Measurements from ENCODE around the gene DBNL. TPM values are rescaled to one million over a fixed set of nuclear protein-coding genes. Genes with fewer than 3 reads are reported as not detected.
"Not testable (repeated sequence)": the region's sequence is repeated elsewhere in the genome, so short reads cannot be mapped to it uniquely, and the experiment has no call there.

DBNL gene
- polyA plus RNA-seq, 3 donors, result 69.6 to 75.9 (median 75.1) TPM

DNA sequence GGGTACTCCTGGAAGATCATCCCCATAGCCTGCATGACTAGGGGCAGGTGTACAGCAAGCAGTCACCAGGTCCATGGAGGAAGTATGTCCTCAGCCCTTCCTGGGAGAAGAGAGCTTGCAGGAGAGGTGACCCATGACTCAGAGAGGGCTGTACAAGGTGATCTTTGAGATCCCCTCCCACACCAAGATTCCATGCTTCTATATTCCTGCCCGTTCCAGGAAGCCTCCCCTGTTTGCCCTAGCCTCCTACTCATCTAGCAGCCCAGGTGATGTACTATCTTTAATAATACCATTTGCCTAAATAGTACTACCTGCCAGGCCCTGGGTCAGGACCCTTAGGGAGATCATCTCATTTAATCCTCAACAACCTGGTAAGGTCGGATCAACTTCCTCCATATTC lies 6.6 kb upstream of the DBNL start:
- not testable (repeated sequence) for DNase-seq

DNA sequence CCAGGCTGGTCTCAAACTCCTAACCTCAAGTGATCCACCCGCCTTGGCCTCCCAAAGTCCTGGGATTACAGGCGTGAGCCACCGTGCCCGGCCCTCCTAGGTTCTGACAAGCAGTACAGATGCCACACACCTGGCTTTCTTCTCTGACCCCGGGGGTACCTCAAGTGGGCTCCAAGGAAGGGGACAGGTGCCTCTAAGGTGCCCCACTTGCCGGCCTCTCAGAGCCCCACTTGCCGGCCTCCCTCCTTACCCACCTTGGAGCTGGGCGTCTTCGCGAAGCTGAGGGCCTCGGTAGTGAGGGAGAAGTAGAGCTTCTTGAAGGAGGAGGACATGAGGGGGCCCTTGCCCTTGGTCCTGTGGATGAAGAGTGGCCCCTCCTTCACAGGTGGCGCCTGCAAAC lies 5.9 kb upstream of the DBNL start:
- not testable (repeated sequence) for DNase-seq

DNA sequence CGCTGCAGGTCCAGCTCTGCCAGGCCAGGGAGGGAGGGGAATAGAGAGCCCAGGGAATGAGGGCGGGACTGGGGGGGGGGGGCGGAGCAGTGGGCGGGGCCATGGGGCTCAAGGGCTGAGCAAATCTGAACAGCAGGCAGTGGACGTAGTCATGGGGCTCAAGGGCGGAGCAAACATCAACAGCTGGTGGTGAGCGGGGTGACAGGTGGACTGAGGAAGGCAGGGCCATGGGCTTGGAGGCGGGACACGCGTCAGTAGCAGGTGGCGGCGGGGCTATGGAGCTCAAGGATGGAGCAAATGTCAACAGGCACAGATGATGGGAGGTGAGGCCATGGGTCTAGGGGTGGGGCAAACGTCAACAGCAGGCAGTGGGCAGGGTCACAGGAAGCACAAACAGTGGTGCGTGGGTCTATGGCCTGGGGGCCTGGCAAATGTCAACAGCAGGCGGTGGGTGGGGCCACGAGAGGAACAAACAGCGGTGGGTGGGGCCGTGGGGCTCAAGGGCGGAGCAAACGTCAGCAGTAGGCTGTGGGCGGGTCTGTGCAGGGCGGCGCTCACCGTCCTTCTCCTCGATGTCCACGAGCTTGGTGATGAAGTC lies 5.4 kb upstream of the DBNL start:
- DNase-seq, result not testable (repeated sequence)

DNA sequence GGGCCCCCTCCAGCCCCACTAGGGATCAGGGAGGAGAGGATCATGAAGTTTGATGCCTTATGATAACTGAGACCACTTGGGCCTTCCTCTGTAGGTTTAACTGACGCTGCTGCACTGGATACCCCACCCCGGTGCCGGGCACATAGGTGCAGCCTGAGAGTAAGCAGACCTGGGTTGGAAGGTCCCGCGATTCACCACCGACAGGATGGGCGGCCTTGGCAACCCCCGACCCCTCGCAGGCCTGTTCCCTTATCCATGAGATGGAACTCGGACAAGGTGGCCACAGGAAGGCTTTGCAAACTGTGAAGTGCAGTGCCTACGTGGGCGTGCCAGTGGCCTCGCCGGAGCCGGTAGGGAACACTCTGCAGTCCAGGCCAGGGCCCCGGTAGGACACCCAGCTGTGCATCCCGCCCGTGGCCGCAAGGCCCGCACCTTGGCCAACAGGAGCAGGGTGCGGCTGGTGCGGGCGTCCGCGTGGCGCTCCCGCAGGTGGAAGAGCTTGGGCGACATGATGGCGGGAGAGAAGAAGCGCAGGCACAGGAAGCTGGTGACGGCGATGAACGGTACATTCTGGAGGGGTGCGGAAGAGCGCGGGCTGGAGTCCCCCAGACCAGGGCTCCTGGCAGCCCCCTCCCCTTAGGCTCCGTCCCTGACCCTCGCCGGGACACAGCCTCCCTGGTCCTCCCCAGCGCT lies 4.6 kb upstream of the DBNL start:
- DNase-seq, result not testable (repeated sequence)

DNA sequence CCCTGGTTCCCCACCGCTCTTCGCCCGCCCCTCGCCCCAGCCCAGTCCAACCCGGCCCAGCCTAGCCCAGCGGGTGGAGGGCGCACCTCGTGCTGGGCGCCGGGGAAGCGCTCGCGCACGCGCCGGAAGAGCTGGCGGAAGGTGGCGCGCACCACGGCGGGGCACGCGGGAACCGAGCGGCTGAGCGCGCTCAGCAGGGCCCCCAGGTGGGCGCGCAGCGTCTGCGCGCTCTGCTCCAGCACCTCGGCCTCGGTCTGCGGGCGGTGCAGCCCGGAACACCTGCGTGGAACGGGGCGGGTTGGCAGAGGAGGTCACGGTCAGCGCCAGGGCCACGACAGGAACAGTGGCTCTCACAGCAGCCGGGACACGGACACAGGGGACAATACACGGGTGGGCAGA lies 4.0 kb upstream of the DBNL start:
- DNase-seq, result not testable (repeated sequence)

DNA sequence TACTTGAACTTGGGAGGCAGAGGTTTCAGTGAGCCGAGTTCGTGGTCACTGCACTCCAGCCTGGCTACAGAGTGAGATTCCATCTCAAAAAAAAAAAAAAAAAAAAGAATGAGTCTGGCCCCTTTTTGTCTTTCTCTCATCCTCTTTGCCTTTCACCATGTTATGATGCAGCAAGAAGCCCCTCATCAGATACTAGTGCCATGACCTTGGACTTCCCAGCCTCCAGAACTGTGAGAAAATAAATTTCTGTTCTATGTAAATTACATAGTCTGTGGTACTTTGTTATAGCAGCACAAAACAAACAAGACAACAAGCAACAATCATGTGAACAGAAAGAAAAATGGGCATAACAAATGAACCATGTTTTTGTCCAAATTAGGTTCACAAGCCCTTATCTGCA lies 2.3 kb upstream of the DBNL start:
- DNase-seq, result no peak

DNA sequence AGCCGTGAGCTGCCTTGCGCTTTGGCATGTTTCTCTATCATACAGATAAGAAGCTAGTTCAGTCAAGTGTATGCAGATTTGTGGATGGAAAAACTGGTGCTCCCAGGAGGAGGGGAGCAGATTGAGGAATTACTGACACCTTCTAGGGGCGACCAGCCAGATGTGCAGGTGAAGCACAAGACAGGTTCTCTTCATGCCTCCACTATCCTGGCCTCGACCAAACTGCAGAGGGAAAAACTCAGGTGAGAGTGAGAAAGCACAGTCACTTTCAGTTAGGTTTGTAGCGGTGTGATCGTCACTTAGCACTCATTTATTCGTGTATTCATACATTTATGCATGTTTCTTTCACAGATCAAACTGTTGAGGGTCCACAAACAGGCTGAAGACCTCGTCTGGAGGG lies 600 bp upstream of the DBNL start:
- DNase-seq, result no peak

DNA sequence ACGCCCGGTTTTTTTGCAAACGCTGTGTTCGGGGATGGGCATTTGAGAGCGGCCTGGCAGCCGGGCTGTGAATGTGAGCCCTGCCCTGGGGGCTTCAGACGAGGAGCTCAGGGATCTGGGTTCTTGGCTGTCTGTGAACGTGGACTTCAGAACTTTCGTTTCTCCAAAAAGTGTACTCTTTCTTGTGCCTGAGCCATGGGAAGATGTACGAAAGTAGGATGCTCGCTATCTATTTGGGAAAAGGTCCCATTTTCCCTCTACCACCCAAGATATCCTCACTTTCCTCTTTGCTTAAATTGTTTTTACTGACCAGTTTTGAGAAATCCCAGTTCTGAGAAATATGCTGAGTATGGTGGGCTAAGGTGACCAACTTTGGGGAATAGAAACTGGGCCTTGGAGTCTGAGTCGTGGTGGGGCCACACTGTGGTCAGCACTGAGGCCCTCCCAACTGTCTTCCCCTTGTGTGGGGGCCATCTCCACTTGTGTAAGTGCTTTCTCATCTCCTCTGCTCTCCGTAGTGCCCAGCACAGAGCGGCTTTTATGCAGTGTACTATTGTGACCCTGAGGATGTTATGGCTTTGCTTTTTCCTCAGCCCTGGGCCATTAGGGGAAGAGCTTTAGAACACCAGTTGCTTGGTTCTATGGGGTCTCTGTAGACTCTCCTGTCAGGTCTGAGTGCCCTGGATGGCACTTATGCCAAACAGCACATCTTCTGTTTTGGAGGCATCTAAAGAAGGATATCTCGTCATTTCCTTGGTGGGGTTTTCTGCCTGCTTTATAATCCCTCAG lies 918 bp downstream of the DBNL start:
- no peak for DNase-seq

DNA sequence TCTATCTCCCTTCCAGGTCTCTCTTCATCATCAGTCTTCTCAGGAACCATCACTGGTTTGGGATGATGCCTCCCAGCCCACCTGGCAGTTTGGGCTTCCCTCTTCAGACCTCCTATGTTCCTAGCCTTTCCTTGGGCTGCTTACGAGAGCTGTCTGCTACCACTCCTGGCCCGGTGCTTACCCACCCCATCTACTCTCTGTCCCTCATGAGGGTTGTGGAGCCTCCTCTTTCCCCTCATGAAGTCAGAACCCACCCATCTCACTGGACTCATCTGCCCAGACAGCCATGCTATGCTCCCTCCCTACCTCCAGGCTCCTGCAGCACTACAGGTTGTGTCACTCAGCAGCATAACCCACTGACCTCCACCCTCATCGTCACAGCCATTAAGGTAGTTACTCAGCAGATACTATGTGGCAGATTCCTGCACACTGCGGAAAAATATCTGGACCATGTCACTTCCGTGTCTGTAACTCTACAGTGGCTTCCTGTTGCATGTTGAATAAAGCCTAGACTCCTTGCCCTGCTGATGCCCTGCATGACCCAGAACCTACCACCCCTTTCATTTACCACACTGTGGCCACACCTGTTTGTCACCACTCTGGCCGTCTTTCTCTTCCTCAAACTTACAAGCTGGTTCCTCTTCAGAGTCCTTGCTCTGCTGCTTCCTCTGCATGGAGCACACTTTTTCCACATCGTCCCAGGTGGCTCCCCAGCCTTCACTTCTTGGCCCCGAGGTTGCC lies 2.0 kb downstream of the DBNL start:
- DNase-seq, result no peak

DNA sequence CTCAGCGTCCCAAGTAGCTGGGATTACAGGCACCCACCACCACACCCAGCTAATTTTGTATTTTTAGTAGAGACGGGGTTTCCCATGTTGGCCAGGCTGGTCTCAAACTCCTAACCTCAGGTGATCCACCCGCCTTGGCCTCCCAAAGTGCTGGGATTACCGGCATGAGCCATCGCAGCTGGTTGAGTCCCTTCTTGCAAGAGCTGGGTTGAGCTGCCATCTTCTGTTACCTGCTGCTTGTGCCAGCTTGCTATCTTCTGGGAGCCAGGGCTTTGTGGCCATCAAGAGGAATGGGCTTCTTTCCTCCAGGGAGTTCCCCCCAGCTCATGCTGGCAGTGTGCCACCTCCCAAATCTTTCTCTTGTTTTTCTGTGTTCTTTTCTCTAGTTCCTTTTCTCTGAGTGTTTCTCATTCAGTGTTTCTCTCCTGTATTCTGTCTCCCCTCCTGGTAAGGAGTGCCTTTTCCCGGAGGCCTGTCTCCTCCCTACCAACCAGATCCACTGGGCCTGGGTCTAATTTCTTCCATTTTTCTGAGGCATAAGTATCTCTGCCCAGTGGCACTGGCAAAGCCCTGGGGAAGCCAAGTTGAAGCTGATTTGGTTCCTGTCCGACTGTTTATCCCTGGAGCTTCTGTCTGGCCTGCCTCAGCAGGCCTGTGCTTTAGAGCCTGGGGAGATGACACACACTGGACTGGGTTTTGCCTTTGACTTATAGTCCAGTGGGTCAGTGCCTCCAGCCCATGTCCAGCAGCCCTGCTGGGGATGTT lies 3.7 kb downstream of the DBNL start:
- DNase-seq, result no peak

DNA sequence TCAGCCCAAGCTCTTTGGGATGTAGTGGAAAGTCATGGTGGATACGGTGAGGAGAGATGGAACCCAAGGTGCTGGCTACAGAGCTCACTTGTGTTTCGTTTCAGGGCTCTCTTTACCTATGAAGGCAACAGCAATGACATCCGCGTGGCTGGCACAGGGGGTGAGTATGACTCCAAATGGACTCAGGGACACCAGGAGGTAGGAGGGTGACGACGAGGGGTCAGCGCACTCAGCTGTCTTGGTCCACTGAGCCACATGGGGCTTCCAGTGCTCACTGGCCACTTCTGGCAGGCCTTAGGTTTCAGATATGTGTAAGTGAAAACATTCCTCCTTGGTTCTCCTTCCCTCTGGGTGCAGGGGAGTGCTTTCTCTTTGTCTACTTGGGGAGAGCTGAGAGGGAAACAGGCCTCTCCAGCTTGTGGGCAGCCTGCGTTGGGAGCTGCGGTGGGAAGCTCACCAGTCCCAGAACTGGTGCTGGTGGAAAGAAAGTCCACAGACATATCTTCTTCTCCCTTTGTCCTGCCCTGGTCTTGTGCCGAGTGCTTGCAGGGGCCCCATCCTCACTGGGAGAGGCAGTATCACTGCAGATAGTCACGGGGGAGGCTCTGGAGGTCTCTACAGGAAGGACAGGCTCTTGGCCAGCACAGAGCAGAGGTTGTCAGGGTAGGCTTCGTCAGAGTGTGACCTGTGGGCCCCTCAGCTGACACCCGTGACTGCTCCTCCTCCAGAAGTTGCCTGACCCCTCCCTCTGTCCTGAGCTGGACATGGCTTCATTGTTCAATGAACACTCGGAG lies 5.8 kb downstream of the DBNL start:
- DNase-seq, result no peak

DNA sequence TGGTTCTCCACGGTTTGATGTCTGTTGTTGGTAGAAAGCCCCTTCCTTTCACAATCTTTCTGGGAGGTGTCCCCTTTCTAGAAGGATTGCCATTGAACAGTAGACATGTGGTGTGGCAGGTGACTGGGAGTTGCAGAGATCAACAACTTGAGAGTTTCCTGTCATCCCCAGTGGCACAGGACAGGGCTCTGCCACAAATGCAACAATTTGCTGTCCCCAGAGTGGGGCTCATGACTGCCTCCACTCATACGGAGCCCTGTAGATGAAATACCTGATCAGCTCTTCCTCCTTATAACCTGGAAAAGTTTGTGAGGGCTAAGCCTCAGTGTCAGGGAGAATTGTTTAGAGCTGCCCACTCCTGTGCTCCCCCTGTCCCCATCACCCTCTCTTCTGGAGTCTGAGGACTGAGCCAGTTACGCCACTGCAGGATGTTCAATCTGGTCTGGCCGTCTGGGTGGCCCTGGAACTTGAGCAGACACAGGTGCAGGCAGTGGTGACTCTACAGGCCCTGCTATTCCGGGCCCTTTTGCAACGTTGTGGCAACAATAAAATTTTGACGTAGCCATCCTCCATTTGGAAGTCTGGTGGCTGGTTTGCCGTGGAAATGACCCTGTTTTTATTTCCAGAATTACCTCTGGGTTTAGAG lies 6.5 kb downstream of the DBNL start:
- DNase-seq, result no peak

DNA sequence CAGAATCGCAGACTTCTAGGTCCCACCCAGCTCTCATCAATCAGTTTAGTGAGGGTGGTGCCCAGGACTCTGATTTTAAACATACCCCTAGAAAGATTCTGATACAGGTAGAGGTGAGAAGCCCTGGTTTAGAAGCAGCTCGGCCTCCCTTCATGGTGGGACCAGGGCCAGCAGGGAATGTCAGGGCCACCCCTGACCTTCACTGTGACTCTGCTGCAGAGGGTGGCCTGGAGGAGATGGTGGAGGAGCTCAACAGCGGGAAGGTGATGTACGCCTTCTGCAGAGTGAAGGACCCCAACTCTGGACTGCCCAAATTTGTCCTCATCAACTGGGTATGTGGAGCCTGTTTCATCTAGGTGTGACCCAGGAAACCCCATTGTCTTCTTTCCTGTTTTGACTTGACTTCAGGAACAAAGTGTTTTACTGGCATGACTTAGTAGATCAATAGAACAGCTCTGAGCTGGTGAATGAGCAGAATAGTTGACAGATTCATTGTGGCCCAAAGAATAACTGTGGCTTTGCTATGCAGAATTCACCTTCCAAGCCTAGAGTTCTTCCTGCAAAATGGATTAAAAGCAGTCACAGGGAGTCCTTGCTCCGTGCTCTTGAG lies 7.2 kb downstream of the DBNL start:
- DNase-seq, result no peak

DNA sequence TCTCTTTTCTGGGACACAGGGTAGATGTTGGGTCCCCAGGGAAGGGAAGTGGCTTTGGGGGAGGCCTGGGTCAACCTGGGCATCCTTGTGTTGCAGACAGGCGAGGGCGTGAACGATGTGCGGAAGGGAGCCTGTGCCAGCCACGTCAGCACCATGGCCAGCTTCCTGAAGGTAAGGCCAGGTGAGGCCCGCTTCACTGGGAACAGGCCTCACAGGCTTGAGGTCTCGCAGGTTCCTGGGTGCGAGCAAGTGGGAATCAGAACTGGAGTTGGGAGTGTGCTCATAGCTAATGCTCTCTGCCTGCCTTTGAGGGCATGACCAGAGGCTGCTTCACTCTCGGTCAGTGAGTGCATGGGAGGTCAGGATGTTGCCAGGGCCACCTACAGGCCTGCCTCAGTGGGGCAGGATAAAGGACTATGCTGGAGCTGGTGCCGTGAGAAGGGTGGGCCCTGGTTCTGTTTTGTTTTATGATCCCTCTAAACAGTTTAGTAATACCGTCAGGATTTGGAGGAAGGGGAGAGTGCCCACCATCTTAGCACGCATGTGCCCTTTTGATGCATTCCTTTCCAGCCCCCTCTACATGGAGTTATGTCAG lies 8.4 kb downstream of the DBNL start:
- DNase-seq, result no peak

DNA sequence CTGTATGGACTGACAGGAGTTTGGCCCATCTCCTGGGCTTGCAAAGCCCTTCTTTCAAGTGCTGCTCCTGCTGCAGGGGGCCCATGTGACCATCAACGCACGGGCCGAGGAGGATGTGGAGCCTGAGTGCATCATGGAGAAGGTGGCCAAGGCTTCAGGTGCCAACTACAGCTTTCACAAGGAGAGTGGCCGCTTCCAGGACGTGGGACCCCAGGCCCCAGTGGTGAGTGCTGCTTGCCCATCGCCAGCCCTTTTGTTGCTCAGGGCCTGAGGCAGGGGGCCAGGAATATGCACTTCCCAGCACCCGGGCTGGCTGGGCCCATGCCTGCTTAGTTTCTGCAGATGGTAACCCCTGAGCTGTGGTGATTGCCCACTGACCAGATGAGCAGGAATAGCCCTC lies 12.2 kb downstream of the DBNL start:
- DNase-seq, result no peak

DNA sequence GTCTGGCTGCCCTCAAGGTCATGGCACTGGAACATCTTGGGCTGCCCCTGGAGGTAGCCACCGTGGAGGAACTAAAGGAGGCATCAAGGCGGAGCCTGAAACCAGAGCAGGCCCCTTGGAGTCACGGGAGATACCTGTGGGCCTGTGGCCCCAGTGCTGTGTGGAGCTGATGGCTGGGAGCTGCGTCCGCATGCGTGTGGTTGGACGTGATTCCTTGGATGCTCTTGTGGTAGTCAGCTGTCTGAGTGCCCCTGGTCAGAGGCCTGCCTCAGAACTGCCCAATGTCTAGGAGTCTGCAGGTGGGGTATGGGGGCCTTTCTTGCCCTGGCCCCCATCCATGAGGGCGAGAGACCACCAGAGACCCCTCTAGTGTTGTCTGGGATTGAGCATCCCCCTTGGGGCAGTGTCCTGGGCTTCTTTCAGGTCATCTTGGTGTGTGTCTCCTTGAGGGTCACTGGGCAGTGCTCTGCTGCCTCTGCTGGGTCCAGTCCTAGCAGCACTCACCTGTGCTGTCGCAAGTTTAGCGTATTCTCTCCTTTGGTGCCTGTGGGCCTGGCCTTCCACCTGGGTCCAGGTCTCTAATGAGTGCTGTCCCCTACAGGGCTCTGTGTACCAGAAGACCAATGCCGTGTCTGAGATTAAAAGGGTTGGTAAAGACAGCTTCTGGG lies 12.8 kb downstream of the DBNL start:
- no peak for DNase-seq

DNA sequence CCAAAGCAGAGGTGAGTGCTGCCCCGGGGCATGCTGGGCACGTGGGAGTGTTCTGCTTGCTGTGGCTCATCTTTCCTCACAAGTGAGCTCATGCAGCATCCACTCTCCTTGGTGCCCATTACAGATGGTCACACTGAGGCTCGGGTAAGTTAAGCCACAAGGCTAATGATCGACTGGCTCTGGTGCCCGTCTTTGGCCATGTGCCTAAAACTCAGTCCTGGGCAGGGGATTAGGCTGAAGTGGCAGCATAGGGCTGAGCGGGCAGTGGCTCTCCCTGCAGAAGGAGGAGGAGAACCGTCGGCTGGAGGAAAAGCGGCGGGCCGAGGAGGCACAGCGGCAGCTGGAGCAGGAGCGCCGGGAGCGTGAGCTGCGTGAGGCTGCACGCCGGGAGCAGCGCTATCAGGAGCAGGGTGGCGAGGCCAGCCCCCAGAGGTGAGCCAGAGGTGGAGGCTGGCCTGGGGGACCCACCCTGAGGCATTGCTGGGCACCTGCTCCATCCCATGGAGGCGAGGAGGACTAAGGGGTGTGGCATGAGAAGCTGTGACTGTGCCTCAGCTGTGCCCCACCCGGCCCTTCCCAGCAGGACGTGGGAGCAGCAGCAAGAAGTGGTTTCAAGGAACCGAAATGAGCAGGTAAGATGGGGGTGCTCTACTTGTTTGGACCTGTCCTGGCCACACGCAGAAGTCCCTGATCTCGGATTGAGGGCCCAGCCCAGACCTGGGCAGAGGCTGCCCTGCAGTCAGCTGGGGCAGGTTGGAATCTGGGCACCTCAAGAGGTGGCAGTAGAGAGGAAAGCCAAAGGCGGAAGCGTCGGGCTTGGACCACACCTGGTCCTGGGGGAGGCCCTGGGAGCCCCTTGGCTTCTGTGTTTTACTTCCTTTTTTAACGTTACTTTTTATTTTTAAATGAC lies 13.6 kb downstream of the DBNL start:
- no peak for DNase-seq

DNA sequence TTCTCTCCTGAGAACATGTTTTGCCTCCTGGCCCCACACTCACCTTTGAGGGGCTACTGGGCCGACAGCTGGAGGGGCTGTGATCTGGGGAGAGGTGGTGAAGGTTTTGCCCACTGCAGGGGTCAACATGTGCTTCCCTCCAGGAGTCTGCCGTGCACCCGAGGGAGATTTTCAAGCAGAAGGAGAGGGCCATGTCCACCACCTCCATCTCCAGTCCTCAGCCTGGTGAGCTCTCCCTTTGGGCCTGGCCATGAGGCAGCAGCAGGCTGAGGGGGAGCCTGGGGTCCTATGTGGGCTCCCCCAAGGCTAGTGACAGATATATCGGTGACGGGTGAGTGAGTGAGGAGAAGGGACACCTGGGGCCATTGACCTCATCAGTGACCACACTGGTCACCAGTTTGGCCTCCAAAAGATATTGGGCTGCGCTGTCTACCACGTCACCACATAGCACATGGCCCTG lies 14.3 kb downstream of the DBNL start:
- DNase-seq, result no peak
